Superior temporal gyrus (tissue), 1 donor: ENCODE measurements around the gene KCNJ6.

Source experiments
- DNase-seq: peaks from one replicate; pipeline ENCODE4 v3.0.0-alpha.2; 2016; ENCODE audit errors: extremely low spot score

The KCNJ6 gene

DNA sequence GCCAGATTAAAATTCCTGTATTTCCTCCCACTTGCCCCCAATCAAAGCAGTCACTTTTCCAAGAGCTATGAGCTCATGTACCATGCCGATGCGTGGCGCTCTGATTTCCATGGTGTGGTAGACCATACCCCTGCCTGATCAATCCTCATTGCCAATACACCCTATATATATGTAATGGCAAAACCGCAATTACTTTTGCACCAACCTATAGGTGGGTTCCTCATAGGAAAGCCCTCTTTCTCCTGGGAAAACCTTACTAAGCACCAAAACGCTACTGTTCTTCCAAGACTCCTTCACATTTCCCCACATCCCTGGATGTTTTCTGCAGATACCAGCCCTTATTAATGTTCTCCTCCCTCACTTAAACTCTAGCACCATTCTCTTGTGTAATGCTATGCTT lies 11.0 kb downstream of the KCNJ6 start:
- DNase-seq = no peak

DNA sequence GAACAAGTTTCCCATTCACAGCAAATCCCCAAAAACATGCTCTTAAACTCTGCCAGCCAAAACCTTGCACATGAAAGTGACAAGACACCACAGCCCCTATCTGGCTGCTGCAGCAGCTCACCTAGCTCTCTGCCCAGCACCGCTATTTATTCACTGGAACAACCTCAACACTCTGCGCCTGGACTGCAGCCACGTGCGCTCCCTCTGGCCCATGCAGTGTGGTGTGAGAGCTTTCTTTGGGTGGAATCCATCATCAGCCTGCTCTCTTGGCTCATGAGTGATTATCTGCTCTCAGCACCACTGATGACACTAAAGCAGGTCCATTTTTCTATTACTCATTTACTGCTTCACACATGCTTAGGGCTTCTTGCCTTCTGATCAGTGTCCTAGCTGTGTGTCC lies 11.4 kb downstream of the KCNJ6 start:
- DNase-seq = no peak

DNA sequence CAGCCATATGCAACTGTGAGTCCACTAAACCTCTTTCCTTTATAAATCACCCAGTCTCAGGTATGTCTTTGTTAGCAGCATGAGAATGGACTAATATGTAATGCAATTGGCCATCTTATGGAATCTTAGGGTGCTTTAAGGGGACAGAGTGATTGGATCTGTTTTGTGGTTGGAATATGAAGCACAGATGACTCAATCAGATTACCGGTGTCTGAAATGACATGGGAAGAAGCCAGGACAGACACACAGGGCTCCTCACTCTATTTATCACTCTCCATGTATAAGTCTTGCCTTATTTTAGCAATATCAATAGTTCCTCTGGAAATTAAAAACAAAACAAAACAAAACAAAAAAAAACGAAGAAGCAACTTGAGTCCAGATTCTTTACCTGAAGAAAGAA lies 12.9 kb downstream of the KCNJ6 start:
- no peak for DNase-seq

DNA sequence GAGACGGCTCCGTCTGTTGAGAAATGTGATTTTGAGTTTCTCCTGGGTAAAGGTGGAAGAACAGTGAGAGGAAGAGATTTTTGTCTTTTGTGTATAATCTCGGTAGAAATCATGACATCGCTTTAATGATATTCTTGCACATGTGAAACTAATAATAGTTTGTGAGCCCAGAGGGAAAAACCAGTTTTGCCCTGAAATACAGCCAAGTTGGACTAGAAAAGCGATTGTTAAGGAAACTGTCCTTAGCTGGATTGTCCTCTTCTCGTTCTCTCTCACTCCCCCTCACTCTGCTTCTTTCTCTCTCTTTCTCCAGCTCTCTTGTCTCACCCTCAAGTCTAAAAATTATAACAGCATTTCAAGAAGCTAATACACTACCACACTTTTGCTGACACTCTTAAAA lies 17.1 kb downstream of the KCNJ6 start:
- DNase-seq = no peak

DNA sequence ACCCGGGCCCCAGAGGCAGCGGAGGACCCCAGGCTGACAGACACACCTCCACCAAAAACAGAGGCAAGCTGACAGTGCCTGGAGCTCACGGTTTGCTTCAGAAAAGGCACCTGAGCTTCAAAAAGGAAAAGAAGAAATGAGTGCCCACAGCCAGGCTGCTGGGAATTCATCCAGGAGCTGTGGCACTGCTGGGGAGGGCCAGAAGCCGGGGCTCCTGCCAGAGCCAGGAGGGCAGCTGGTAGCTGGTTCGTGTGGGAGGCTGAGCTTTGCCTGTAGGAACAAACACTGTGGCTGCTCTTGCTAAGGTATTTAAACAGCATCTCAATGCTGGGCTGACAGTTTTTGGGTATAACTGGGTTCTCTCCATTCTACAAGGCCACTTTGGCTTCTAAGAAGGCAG lies 19.5 kb downstream of the KCNJ6 start:
- DNase-seq = no peak

GRCh38 chr21:37891972-37892371 lies 24.3 kb downstream of the KCNJ6 start:
- no peak for DNase-seq

- DNase-seq = no peak
Observed at GRCh38 chr21:37888659-37889058, 27.6 kb downstream of the KCNJ6 start.

- no peak for DNase-seq
Observed at GRCh38 chr21:37886726-37887299, 29.4 kb downstream of the KCNJ6 start.

- DNase-seq = no peak
Observed at GRCh38 chr21:37886120-37886519, 30.1 kb downstream of the KCNJ6 start.

GRCh38 chr21:37878946-37879660 lies 37.2 kb downstream of the KCNJ6 start:
- DNase-seq = no peak

DNA sequence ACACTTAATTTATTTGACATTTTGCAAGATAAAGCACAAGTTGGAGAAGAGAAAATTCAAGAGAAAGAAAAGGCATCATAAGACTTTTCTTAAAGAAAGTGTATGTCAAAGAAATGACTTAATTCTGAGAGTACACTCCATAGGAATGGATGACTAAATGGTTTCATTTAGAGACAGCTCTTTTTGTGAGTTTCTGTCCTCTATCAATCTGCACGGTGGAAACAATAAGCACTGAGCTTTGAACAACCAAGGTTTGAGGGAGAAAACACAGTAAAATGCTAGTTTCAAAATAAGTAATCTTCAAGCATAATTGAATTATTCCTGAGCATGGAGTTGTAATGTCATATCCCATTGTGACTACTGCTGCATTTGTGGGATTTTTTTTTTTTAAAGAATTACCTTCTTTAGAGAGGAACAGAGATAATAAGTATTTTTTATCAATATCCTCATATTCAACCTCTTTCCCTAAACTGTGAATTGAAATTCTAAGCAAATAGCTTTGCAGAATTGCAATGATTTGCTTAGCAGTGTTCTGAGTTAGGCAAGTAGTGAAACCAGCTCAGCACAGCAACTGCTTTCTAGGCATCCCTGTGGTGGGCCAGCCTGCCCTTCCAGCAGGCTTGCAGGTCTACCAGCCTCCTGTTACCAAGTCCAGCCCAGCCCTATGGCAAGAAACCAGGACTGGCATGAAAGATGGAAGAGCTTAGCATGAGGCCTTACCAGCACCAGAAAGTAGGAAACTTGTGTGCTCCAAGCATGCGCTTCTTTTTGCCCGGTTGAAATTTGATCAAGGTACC lies 38.2 kb downstream of the KCNJ6 start:
- DNase-seq = no peak

GRCh38 chr21:37877171-37877570 lies 39.1 kb downstream of the KCNJ6 start:
- DNase-seq = no peak

DNA sequence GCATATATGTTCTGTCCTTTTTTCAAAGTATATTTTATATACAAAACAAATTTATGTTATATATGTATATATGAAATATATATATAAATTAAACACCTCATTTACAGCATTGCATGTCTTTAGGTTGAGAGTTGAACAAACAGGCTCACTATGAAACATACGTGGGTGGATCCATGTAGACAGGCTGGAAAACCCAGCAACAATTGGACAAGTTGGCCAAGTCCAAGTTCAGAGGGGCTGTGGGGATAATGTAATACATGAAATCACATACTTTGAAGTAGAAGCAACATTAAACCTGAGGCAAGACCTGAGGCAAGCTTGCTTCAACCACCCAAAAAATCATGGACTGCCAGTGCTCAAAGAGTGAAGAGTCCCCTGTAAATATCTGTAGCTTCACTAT lies 39.7 kb downstream of the KCNJ6 start:
- no peak for DNase-seq

- no peak for DNase-seq
Observed at GRCh38 chr21:37874904-37875780, 41.1 kb downstream of the KCNJ6 start.

- DNase-seq = no peak
Observed at GRCh38 chr21:37874481-37874880, 41.8 kb downstream of the KCNJ6 start.

- DNase-seq = no peak
Observed at GRCh38 chr21:37873655-37874054, 42.6 kb downstream of the KCNJ6 start.

DNA sequence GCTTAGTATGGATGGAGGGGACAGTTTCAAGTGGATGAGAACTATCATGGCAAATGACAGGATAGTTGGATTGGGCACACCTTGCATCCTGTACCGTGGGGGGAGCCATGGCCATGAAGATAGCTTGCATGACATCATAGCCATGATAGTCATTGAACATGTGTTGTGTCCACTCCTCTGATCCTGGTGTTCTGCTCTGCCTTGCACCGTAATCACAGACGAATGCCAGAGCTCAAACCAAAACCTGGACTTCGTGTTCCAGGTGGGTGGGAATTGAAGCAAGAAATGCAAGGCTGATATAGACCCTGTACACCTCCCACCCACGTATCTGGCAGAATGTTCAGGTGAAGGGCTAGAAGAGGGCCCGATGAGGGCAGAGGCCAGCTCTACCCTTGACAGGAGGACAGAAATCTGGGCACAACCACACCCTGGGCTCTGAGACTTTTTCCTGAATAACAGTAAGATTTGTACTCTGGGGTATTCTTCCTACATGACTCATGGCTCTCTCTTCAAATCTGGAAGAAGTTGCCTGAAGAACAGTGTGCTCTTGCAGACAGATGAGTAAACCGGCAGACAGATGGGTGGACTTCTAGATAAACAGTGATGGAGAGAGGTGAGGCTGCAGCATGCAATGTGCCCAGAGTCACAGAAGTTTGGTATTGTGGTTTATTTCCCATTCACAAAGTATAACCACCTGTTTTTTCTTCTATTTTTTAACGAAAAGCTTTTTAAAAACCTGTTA lies 45.0 kb downstream of the KCNJ6 start:
- peak; percentile 30 for DNase-seq

- DNase-seq = no peak
Observed at GRCh38 chr21:37870221-37870620, 46.0 kb downstream of the KCNJ6 start.

- DNase-seq = no peak
Observed at GRCh38 chr21:37869661-37870060, 46.6 kb downstream of the KCNJ6 start.

DNA sequence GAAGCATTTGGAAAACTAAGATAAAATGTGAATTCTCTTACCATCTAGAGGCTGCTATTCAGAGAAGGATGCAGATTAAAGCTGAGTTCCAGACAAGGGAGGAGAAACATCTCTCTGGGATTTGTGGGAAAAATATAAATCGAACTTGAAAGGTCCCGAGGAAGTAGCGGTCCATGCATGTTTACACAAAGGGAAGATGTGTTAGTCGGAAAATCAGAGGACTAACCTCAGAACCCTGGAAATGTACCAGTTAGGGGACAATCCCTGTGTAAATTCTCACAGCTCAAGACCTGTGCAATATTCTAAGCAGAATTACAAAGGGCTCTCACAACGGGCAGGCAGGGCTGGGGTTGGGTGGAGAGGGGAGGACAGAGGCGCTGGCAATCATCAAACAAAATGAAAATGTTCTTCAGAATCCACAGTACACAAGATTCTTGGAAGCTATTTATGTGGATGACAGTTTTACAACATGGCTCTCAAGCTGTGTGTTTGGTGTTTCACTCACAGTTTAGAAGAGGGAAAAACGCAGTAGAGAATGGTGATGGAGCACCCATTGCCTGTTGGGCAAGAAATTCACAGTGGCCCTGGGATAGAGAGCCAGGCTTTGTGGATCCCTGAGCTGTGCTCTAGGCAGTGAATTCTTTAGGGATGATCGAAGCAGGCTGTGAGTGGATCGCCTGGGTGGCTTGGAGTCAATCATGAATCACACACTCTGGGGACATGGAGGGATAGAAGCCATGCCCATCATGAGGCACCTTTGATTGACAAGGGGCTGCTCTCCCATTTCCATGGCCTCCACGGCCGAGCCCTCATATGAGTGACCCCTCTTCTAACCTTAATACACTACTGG lies 47.6 kb downstream of the KCNJ6 start:
- DNase-seq = no peak
